Tibial nerve (tissue), 4 donors: Measurements from ENCODE around the gene HTR7. TPM values are rescaled to one million over a fixed set of nuclear protein-coding genes. Genes with fewer than 3 reads are reported as not detected.

Experiments used
- DNase-seq, 2 donors: peaks; one replicate each; pipeline ENCODE4 v3.0.0-alpha.2; 2019; ENCODE audit warnings: low spot score in 2 of 2
- H3K27ac ChIP-seq, 4 donors: fragments of 200-600 bp; sonication (generic) in 3 of 4; one replicate each; pipeline ENCODE4 v1.5.1; 2017 to 2019; ENCODE audit warnings: mild to moderate bottlenecking in 1 of 4
- H3K27me3 ChIP-seq, 2 donors: fragments of 200-600 bp; sonication (generic) in 1 of 2; one replicate each; pipeline versions ENCODE4 v1.5.1 to v1.6.0; 2017 to 2019
- H3K36me3 ChIP-seq, 3 donors: fragments of 200-600 bp; sonication (generic); one replicate each; pipeline ENCODE4 v1.5.1; 2018 to 2019
- H3K4me1 ChIP-seq, 4 donors: fragments of 200-600 bp; sonication (generic) in 3 of 4; one replicate each; pipeline ENCODE4 v1.5.1; 2017 to 2019
- H3K4me3 ChIP-seq, 4 donors: fragments of 200-600 bp; sonication (generic) in 3 of 4; one replicate each; pipeline ENCODE4 v1.5.1; 2017 to 2019; ENCODE audit warnings: mild to moderate bottlenecking in 1 of 4, moderate library complexity in 1 of 4
- H3K9me3 ChIP-seq, 4 donors: fragments of 200-600 bp; sonication (generic) in 3 of 4; one replicate each; pipeline ENCODE4 v1.5.1; 2017 to 2019
- EP300 ChIP-seq, 2 donors: sonication (generic); formaldehyde crosslinking; IDR thresholded peaks; one replicate each; pipeline ENCODE4 v1.6.1; 2017; ENCODE audit warnings: antibody characterized with exemption in 2 of 2, mild to moderate bottlenecking in 1 of 2
- POLR2A ChIP-seq, 2 donors: fragments of 450-650 bp; IDR thresholded peaks; one replicate each; pipeline ENCODE4 v1.6.1; 2017; ENCODE audit warnings: antibody characterized with exemption in 2 of 2, mild to moderate bottlenecking in 2 of 2, moderate library complexity in 2 of 2
- WGBS, 2 donors: methylation state at CpG; one replicate each; pipeline ENCODE4 v1.1.5; 2018; 5-methylcytosine and 5-hydroxymethylcytosine counted together
- total RNA-seq, 4 donors: library from RNA; depleted of rRNA; stranded (reverse); fragments of >200 nt; gene quantifications; one replicate each; pipeline ENCODE4 v1.1.0, GENCODE V29; 2016
- TF ChIP-seq, protein P1 (sequence below), 5 experiments: fragments of 200-600 bp in 3 of 5; fragments of 450-650 bp in 2 of 5; sonication (generic) in 3 of 5; IDR thresholded peaks; one replicate each; pipeline ENCODE4 v1.5.1; 2016 to 2019; ENCODE audit warnings: antibody characterized with exemption in 5 of 5, mild to moderate bottlenecking in 3 of 5, moderate library complexity in 2 of 5

The HTR7 gene
- total RNA-seq, 4 donors from 2014 or later: 0.20 to 1.2 (median 0.43) TPM

DNA sequence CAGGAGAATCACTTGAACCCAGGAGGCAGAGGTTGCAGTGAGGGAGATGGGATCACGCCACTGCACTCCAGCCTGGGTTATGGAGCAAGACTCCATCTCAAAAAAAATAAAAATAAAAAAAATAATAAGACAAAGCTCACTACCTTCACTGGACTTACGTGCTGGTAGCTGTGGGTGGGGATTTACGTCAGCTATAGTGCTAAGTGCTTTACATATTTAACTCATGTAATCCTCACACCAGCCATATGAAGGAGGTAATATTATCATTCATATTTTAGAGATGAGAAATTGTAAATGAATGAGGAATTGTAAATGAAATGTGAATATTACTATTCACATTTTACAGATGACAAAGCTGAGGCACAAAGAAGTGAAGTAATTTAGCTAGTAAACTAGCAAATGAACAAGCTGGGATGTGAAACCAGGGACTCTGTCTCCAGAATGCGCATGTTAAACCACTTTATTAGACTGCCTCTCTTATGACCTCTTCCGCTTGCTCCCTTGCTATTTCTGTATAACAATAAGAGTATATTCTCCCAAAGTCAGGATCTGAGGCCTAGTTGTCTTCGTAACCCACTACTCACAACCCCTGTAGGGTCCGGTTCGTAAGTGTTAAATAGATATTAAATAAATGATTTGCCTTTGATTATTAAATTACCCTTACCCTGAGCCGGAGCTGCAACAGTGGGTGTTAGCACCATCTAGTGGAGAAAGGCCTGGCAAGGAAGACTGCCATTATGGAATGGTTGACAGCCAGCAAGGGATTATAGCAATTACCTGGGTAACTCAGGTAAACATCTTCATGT is 70.2 kb downstream of the HTR7 start:
- DNase-seq: peak in 1 of 2 donors; percentile 43
- H3K4me1 ChIP-seq: no peaks in the 10 kb centered on the region
- no peak overlapping the region for H3K27ac ChIP-seq
- no peaks in the 10 kb centered on the region for H3K27me3 ChIP-seq
- no peaks in the 10 kb centered on the region for H3K36me3 ChIP-seq
- H3K9me3 ChIP-seq: no peaks in the 10 kb centered on the region
- no peak overlapping the region for H3K4me3 ChIP-seq
- WGBS, 2 donors: 64 to 65% methylated on average over 9 of the region's 9 CpGs
- TF ChIP-seq, protein P1, sequence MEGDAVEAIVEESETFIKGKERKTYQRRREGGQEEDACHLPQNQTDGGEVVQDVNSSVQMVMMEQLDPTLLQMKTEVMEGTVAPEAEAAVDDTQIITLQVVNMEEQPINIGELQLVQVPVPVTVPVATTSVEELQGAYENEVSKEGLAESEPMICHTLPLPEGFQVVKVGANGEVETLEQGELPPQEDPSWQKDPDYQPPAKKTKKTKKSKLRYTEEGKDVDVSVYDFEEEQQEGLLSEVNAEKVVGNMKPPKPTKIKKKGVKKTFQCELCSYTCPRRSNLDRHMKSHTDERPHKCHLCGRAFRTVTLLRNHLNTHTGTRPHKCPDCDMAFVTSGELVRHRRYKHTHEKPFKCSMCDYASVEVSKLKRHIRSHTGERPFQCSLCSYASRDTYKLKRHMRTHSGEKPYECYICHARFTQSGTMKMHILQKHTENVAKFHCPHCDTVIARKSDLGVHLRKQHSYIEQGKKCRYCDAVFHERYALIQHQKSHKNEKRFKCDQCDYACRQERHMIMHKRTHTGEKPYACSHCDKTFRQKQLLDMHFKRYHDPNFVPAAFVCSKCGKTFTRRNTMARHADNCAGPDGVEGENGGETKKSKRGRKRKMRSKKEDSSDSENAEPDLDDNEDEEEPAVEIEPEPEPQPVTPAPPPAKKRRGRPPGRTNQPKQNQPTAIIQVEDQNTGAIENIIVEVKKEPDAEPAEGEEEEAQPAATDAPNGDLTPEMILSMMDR (IDR thresholded peaks at IDR 0.05): peak; percentile 43 to 68 (median 57)
- no peak for TF ChIP-seq POLR2A (IDR thresholded peaks at IDR 0.05)

DNA sequence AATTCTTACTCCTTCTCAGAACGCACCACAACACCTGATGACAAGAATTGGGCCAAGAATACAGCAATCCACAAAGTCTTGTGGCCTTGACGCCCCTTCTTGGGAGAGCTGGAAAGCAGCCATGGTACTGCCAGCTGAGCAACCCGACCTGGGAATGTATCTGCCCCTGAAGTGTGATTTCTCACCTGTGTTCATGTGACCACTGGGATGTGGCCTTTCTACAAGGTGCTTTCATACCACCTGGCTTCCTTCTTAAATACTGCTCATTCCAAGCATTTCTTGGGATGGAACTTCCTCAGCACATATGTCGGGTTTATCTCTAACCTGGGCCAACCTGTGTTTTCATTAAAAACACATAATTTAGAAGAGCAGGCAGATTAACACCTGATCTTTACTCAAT is 72.1 kb downstream of the HTR7 start:
- H3K27ac ChIP-seq: no peak overlapping the region
- no peak overlapping the region for H3K4me3 ChIP-seq
- TF ChIP-seq, protein P1 (IDR thresholded peaks at IDR 0.05): no peak
- TF ChIP-seq POLR2A (IDR thresholded peaks at IDR 0.05) (no peak), EP300 (IDR thresholded peaks at IDR 0.05) (no peak)
- whole genome bisulfite sequencing, 2 donors: 79 to 84% methylated on average over 4 of the region's 4 CpGs
- no peak for DNase-seq
- no peaks in the 10 kb centered on the region for H3K4me1 ChIP-seq
- H3K27me3 ChIP-seq: no peaks in the 10 kb centered on the region
- no peaks in the 10 kb centered on the region for H3K9me3 ChIP-seq
- no peaks in the 10 kb centered on the region for H3K36me3 ChIP-seq

DNA sequence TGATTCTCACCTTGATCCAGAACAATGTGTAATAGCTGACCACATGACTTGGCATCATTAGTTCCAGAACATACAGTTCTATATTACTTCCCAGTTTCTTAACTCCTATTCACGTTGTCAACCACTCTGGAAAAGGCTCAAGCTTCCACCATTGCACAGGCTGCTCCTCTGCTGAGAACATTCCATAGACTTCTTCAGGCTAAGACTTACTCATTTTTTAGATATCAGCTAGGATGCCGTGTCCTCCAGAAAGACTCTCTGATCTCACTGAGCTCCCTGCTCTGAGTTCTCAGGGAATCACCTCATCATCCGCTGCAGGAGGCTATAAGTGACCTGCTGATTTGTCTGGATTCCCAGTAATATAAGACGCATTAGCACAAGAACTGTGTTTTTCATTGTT is 73.1 kb downstream of the HTR7 start:
- TF ChIP-seq, protein P1 (IDR thresholded peaks at IDR 0.05): no peak
- TF ChIP-seq POLR2A (IDR thresholded peaks at IDR 0.05): no peak
- no peak for TF ChIP-seq EP300 (IDR thresholded peaks at IDR 0.05)
- no peaks in the 10 kb centered on the region for H3K4me1 ChIP-seq
- no peaks in the 10 kb centered on the region for H3K36me3 ChIP-seq
- 62 to 80% methylated on average over 4 of the region's 4 CpGs for WGBS, 2 donors
- no peak for DNase-seq
- H3K27ac ChIP-seq: no peak overlapping the region
- no peak overlapping the region for H3K4me3 ChIP-seq
- H3K27me3 ChIP-seq: no peaks in the 10 kb centered on the region
- no peaks in the 10 kb centered on the region for H3K9me3 ChIP-seq

DNA sequence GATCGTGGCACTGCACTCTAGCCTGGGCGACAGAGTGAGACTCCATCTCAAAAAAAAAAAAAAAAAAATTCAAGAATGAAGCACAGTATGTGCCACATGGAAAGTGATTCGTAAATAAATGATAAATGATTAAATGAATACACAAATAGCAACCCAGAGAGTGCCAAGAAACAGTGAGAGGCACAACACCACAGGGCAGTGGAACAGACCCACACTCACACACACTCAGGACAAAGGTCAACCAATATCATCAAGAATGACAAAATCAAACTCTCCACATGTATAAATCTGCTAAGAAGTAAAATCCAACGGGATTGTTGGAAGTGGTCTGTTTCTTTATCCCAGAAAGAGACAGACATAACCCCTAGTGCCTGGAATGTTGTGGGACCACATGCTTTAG is 77.4 kb downstream of the HTR7 start:
- Histone ChIP-seq H3K27ac (no peak overlapping the region), H3K4me3 (no peak overlapping the region), H3K9me3 (no peaks in the 10 kb centered on the region), H3K36me3 (no peaks in the 10 kb centered on the region), H3K27me3 (no peaks in the 10 kb centered on the region), H3K4me1 (peaks cover 0 to 7% (median 0%) of the 10 kb centered on the region in 4 donors)
- 83 to 89% methylated on average over 4 of the region's 4 CpGs for WGBS, 2 donors
- TF ChIP-seq, protein P1 (IDR thresholded peaks at IDR 0.05): no peak
- no peak for TF ChIP-seq EP300 (IDR thresholded peaks at IDR 0.05)
- no peak for TF ChIP-seq POLR2A (IDR thresholded peaks at IDR 0.05)
- no peak for DNase-seq

DNA sequence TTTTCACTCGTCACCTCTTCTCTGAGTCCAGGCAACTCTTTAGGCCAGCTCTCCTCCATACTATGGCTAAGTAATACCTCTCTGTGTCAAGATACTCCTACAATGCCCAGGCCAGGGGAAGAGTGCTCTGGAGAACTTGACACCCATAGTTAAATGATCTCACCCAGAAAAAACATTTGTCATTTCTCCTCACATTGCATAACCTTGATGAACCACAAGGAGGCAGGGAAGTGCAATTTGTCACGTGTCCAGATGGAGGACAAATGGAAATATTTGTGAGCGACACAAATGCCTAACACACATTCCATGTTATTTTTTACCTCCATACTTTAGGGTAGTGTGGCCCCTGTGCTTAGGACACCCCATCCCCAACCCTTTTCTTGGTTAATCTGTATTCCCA is 78.3 kb downstream of the HTR7 start:
- peaks cover 0 to 12% (median 2%) of the 10 kb centered on the region in 4 donors for H3K4me1 ChIP-seq
- no peak overlapping the region for H3K27ac ChIP-seq
- no peaks in the 10 kb centered on the region for H3K27me3 ChIP-seq
- H3K36me3 ChIP-seq: no peaks in the 10 kb centered on the region
- no peaks in the 10 kb centered on the region for H3K9me3 ChIP-seq
- WGBS, 2 donors: 79 to 82% methylated on average over 3 of the region's 3 CpGs
- no peak overlapping the region for H3K4me3 ChIP-seq
- TF ChIP-seq, protein P1 (IDR thresholded peaks at IDR 0.05): no peak
- TF ChIP-seq POLR2A (IDR thresholded peaks at IDR 0.05) (no peak), EP300 (IDR thresholded peaks at IDR 0.05) (no peak)
- DNase-seq: no peak
